HepG2 (cell line): ENCODE results near the gene CD151. TPM values are rescaled to one million over a fixed set of nuclear protein-coding genes. Genes with fewer than 3 reads are reported as not detected.
A peak's percentile ranks its signal among the peaks of the same experiment; 100 is the strongest.

Source experiments
- ATAC-seq: fragments of 200-7000 bp; cut with Tn5 transposase; 3 replicates; pipeline ENCODE4 v1.9.1; 2020; ENCODE audit warnings: mild to moderate bottlenecking, moderate library complexity
- BruUV-seq: library from RNA; stranded (reverse); fragments of 400-500 nt; replicated peaks from 2 replicates; lab custom pipeline; 2021; lab: Mats Ljungman, UMichigan
- CTCF ChIA-PET: fragments of 300-600 bp; formaldehyde crosslinking; extraction: SDS; loops from one replicate; lab custom pipeline; 2021; ENCODE audit warnings: low total read pairs, inconsistent platforms, low intra/inter-chr PET ratio; lab: Yijun Ruan, JAX
- POLR2A ChIA-PET: fragments of 350-600 bp; sonication (Branson Sonifier 250); formaldehyde crosslinking; loops from one replicate; lab custom pipeline; 2020; ENCODE audit warnings: antibody characterized with exemption, inconsistent platforms; lab: Yijun Ruan, JAX
- DNase-seq: peaks from one replicate; pipeline ENCODE4 v3.0.0-alpha.2; 2015; ENCODE audit warnings: low spot score
- FAIRE-seq: peaks from 3 replicates; lab custom pipeline; 2011; peaks lifted over from hg19 to GRCh38; lab: Jason Lieb, UNC
- H2AFZ ChIP-seq: one replicate; pipeline ENCODE4 v1.6.1; 2011; ENCODE audit warnings: low read length, inconsistent platforms
- H3K27ac ChIP-seq: fragments of 300-600 bp; 3 replicates; pipeline ENCODE4 v1.8.0; 2011; ENCODE audit warnings: mixed run types, mild to moderate bottlenecking, mixed read lengths, low read length, inconsistent platforms; ENCODE audit not compliant: insufficient read depth; ENCODE audit errors: extremely low read length
- H3K27me3 ChIP-seq, 2 experiments: fragments of 200-600 bp in 1 of 2; 2 replicates in 1 of 2; 3 replicates in 1 of 2; pipeline versions ENCODE4 v1.6.0 to v1.8.0; 2011; ENCODE audit warnings: low read length in 2 of 2, mild to moderate bottlenecking in 2 of 2, moderate library complexity in 2 of 2, inconsistent platforms in 1 of 2; ENCODE audit not compliant: insufficient read depth in 2 of 2, control insufficient read depth in 1 of 2
- H3K36me3 ChIP-seq, 2 experiments: fragments of 200-600 bp in 1 of 2; replicated peaks in 1 of 2; 2 replicates in 1 of 2; 3 replicates in 1 of 2; pipeline versions ENCODE4 v1.5.1 to v1.8.0; 2011; ENCODE audit warnings: low read length in 2 of 2, inconsistent platforms in 1 of 2; ENCODE audit not compliant: insufficient read depth in 2 of 2, control insufficient read depth in 1 of 2
- H3K4me1 ChIP-seq: 2 replicates; pipeline ENCODE4 v1.5.1; 2012; ENCODE audit warnings: low read length, inconsistent platforms; ENCODE audit not compliant: insufficient read depth
- H3K4me2 ChIP-seq: 2 replicates; pipeline ENCODE4 v1.6.0; 2011; ENCODE audit warnings: low read depth, low read length, inconsistent platforms
- H3K4me3 ChIP-seq, 3 experiments: fragments of 200-600 bp in 1 of 3; sonication (generic), shearing (Covaris generic) in 1 of 3; replicated peaks in 1 of 3; 2 replicates each; pipeline ENCODE4 v1.5.1; 2011 to 2016; ENCODE audit warnings: low read length in 3 of 3, inconsistent platforms in 2 of 3, low read depth in 2 of 3, mild to moderate bottlenecking in 2 of 3, control low read depth in 1 of 3, mixed read lengths in 1 of 3; ENCODE audit not compliant: insufficient read depth in 1 of 3
- H3K79me2 ChIP-seq: one replicate; pipeline ENCODE4 v1.6.1; 2011; ENCODE audit warnings: low read length, inconsistent platforms; ENCODE audit not compliant: insufficient read depth
- H3K9ac ChIP-seq: 2 replicates; pipeline ENCODE4 v1.6.0; 2011; ENCODE audit warnings: mild to moderate bottlenecking, low read depth, low read length, inconsistent platforms; ENCODE audit not compliant: insufficient read depth
- H3K9me3 ChIP-seq: 2 replicates; pipeline ENCODE4 v1.5.1; 2012; ENCODE audit warnings: mild to moderate bottlenecking, low read length
- H4K20me1 ChIP-seq: 2 replicates; pipeline ENCODE4 v1.6.0; 2011; ENCODE audit warnings: inconsistent platforms, mild to moderate bottlenecking, low read length, moderate library complexity; ENCODE audit not compliant: insufficient read depth
- ATRX ChIP-seq: sonication (generic); formaldehyde crosslinking; IDR thresholded peaks from 2 replicates; pipeline ENCODE4 v1.4.0; 2020; ENCODE audit warnings: missing genetic modification reagents, borderline replicate concordance
- BHLHE40 ChIP-seq: IDR thresholded peaks from 2 replicates; pipeline ENCODE4 v1.6.1; 2011; ENCODE audit warnings: low read length, improper control_type of control experiment
- FOXK1 ChIP-seq: sonication (generic); formaldehyde crosslinking; IDR thresholded peaks from 2 replicates; pipeline ENCODE4 v1.4.0; 2020; ENCODE audit warnings: low read depth, missing genetic modification reagents, borderline replicate concordance
- MATR3 ChIP-seq: sonication (generic); formaldehyde crosslinking; IDR thresholded peaks from 2 replicates; pipeline ENCODE4 v1.4.0; 2020; ENCODE audit warnings: missing genetic modification reagents
- ZC3H13 ChIP-seq: sonication (generic); formaldehyde crosslinking; IDR thresholded peaks from 2 replicates; pipeline ENCODE4 v1.8.1; 2023; ENCODE audit warnings: mild to moderate bottlenecking, missing genetic modification reagents, moderate library complexity
- ZNF407 ChIP-seq: sonication (generic); formaldehyde crosslinking; IDR thresholded peaks from one replicate; pipeline ENCODE4 v1.5.1; 2020; ENCODE audit warnings: mild to moderate bottlenecking, missing genetic modification reagents; ENCODE audit errors: not compliant biosample characterization
- ZNF567 ChIP-seq: sonication (generic); formaldehyde crosslinking; IDR thresholded peaks from 2 replicates; pipeline ENCODE4 v1.8.1; 2023; ENCODE audit warnings: mild to moderate bottlenecking, missing genetic modification reagents, borderline replicate concordance
- ZNF660 ChIP-seq: sonication (generic); formaldehyde crosslinking; IDR thresholded peaks from 2 replicates; pipeline ENCODE4 v1.5.1; 2020; ENCODE audit warnings: mild to moderate bottlenecking, low read depth, missing genetic modification reagents, borderline replicate concordance
- WGBS: methylation state at CpG from one replicate; pipeline ENCODE4 v1.1.6; 2017; ENCODE audit warnings: low lambda C conversion rate; 5-methylcytosine and 5-hydroxymethylcytosine counted together
- in situ Hi-C: cut with HindIII; loops from 2 replicates; pipeline ENCODE4 v1.10.0; 2017; ENCODE audit warnings: low pct_unique_long_range_greater_than_20kb; ENCODE audit not compliant: extremely low pct_ligation_motif_present
- intact Hi-C: fragments of 100-400 bp; cut with micrococcal nuclease; formaldehyde crosslinking; loops from one replicate; pipeline ENCODE4 v1.10.0; 2022; ENCODE audit not compliant: unreplicated experiment
- polyA plus RNA-seq, 8 experiments: library from polyadenylated mRNA; depleted of rRNA in 3 of 8; stranded (reverse) in 7 of 8; unstranded in 1 of 8; fragments of >200 nt; fragmentation: Illumina TruSeq in 4 of 8; extraction: Trizol in 4 of 8; gene quantifications; 2 replicates each; pipeline versions ENCODE4 v1.2.1 to v1.2.3, GENCODE V29; 2011 to 2016; ENCODE audit warnings: low read depth in 4 of 8, missing spikeins in 1 of 8, mixed read lengths in 1 of 8; ENCODE audit not compliant: insufficient read depth in 1 of 8
- total RNA-seq, 5 experiments: library from RNA; depleted of rRNA; stranded (reverse); fragments of >200 nt; fragmentation: Illumina TruSeq; extraction: Trizol; gene quantifications; 2 replicates each; pipeline ENCODE4 v1.2.3, GENCODE V29; 2016; ENCODE audit warnings: low read depth in 1 of 5

The CD151 gene
- total and polyA plus RNA-seq, 2 of the 13 experiments (the other 11 are each of a cell fraction or from before 2014, with no cell fraction given) = 125 to 197 TPM

GRCh38 chr11:862696-863022 is 29.9 kb downstream of the CD151 start:
- in situ Hi-C loops = no loop called here
- no peak overlapping the region for H3K4me3 ChIP-seq
- H3K27ac ChIP-seq = no peak overlapping the region
- H3K36me3 ChIP-seq = peaks cover 0 to 3% of the 10 kb centered on the region in 2 experiments; a peak in 2 of 5 replicates
- H3K27me3 ChIP-seq = no peaks in the 10 kb centered on the region
- no peaks in the 10 kb centered on the region for H3K9me3 ChIP-seq
- intact Hi-C loops = no loop called here
- H3K79me2 ChIP-seq = no peaks in the 10 kb centered on the region
- POLR2A ChIA-PET = interaction anchor here (1.3 kb wide), 1 partner anchor 18 kb away, joined by 3 read pairs; no protein-coding TSS in a partner anchor
- H4K20me1 ChIP-seq = no peaks in the 10 kb centered on the region; the same call in 1 of the 2 replicates
- TF ChIP-seq MATR3 (CRISPR knock-in tag) (no peak), ZC3H13 (CRISPR knock-in tag) (peak; percentile 39; the same call in 1 of the 2 replicates)
- TF ChIP-seq, all 625 proteins: peak for 1
- H3K4me2 ChIP-seq = no peak overlapping the region
- H3K4me1 ChIP-seq = no peaks in the 10 kb centered on the region
- WGBS = 93% methylated on average over 11 of the region's 12 CpGs
- no peak overlapping the region for H2AFZ ChIP-seq
- no peak for ATAC-seq
- no TSS peak for BruUV-seq
- FAIRE-seq = no peak
- CTCF ChIA-PET = no interaction called here
- no peak overlapping the region for H3K9ac ChIP-seq
- no peak for DNase-seq

GRCh38 chr11:863023-863909 is 30.5 kb downstream of the CD151 start:
- H2AFZ ChIP-seq = no peak overlapping the region
- peaks cover 0 to 3% of the 10 kb centered on the region in 2 experiments; a peak in 2 of 5 replicates for H3K36me3 ChIP-seq
- in situ Hi-C loops (no loop called here), intact Hi-C loops (no loop called here)
- H3K27ac ChIP-seq = no peak overlapping the region
- H3K4me3 ChIP-seq = no peak overlapping the region
- no peaks in the 10 kb centered on the region for H3K79me2 ChIP-seq
- H3K27me3 ChIP-seq = no peaks in the 10 kb centered on the region
- WGBS = 99% methylated on average over 12 of the region's 24 CpGs
- H3K4me2 ChIP-seq = no peak overlapping the region
- no peak overlapping the region for H3K9ac ChIP-seq
- BruUV-seq = no TSS peak
- DNase-seq (no peak), FAIRE-seq (no peak), ATAC-seq (no peak)
- H4K20me1 ChIP-seq = no peaks in the 10 kb centered on the region
- ChIA-PET CTCF (no interaction called here), POLR2A (interaction anchor here (1.3 kb wide), 1 partner anchor 19 kb away, joined by 3 read pairs; no protein-coding TSS in a partner anchor)
- no peaks in the 10 kb centered on the region for H3K4me1 ChIP-seq
- H3K9me3 ChIP-seq = no peaks in the 10 kb centered on the region
- TF ChIP-seq ZNF567 (no peak), FOXK1 (no peak), ZNF660 (CRISPR knock-in tag) (no peak), BHLHE40 (no peak), ATRX (CRISPR knock-in tag) (no peak), ZNF407 (CRISPR knock-in tag) (no peak)
